Left lobe of liver (tissue), 2 donors: Measurements from ENCODE around the gene PIGC. TPM values are rescaled to one million over a fixed set of nuclear protein-coding genes. Genes with fewer than 3 reads are reported as not detected.
"Not testable (repeated sequence)": the region's sequence is repeated elsewhere in the genome, so short reads cannot be mapped to it uniquely, and the experiment has no call there.

Experiments
- ATAC-seq: fragments of 200-7000 bp; cut with Tn5 transposase; one replicate; pipeline ENCODE4 v1.9.1; 2020; ENCODE audit warnings: mild to moderate bottlenecking, moderate library complexity
- DNase-seq: peaks from one replicate; pipeline ENCODE4 v3.0.0-alpha.2; 2020; ENCODE audit warnings: low spot score
- total RNA-seq: library from RNA; stranded (reverse); gene quantifications from one replicate; pipeline ENCODE4 v1.2.1, GENCODE V29; 2021
- donor health status: DM: no; HTN: no; CAD: no; lungs with moderate emphysema.
- donor health status: DM: no; HTN: yes; CAD: no.

PIGC gene
- total RNA-seq, 1 donor from 2014 or later, result 7.6 TPM

DNA sequence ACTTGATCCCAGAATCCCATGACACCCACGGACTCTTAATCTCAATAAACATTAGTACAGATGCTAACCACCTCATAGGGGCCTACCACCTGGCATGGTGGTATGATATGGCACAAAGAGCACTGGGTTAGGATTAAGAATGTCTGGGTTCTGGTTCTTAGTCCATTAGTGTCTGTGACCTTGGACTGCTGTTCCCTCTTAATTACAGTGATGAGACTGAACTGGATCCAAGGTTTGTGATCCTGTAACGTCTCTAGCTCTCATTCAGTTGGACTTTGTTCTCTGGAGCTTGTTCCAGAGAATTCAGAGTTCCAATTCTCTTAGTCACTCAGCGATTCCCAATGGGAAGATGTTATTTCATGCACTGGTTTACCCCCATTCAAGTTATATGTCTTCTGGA, 23.6 kb upstream of the PIGC start:
- no peak for DNase-seq
- peak; percentile 70 for ATAC-seq

DNA sequence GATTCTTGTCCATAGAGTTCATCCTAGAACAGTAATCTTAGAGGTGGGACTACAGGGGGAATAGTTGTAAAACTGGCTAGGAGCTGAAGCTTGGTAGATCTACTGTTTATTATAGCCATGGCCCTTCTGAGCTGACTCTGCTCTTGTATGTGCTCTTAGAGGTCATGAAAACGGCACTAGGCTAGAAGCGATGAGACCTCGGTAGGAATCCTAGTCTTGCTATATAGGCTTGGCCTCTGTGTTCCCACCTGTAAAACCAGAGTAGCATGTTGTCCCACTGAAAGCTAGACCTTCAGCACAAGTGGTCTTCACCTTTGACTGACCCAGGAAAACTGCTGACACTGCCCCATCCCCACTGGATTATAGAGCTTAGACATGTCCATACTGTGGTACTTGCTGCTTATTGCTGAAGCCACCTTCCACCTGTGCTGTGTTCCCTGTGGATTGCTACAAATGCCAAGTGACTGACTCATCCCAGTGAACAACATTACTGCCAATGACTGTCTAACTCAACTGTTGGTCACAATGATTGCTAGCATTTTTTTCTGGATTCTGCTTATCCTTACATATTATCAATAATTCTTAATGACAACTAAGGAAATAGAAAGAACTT, 23.0 kb upstream of the PIGC start:
- DNase-seq (no peak), ATAC-seq (peak; percentile 29)

DNA sequence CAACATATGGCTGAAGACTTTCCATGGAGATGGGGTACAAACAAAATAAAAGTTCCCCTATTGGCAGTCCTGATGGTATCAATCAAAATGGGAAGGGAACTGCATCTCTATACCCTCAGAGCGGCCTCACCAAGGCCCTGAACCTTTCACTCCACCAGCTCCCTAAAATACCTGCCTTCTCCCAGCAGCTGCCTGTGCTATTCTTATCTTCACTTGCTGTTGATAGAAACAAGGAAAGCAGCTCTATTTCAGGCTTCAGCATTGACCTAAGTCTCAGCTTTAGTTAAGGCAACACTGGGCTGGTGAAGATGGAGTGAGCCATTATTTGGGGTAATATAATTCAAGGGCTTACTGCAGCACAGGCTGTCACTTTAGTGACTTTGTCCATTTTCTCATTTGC, 21.7 kb upstream of the PIGC start:
- no peak for ATAC-seq
- DNase-seq, result no peak

DNA sequence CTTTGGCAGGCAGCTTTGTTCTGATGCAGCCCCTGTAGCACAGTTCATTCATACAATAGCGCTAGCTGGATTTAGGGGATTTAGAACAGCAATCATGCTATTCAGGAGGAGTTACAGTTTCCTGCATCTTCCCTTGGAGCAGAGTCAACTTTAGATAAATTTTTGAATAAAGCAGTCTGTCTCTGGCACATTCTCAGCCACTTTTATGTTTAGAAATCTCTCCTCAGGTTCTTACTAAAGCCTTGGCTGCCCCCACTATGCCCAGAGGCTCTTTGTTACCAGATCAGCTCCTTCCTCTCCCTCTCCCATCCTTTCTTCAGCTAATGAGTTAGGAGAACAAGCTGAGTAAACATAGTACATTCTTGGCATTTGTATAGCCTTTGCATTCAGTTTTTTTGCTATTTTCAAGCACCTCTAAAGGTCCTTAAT, 17.0 kb upstream of the PIGC start:
- DNase-seq (no peak), ATAC-seq (no peak)

DNA sequence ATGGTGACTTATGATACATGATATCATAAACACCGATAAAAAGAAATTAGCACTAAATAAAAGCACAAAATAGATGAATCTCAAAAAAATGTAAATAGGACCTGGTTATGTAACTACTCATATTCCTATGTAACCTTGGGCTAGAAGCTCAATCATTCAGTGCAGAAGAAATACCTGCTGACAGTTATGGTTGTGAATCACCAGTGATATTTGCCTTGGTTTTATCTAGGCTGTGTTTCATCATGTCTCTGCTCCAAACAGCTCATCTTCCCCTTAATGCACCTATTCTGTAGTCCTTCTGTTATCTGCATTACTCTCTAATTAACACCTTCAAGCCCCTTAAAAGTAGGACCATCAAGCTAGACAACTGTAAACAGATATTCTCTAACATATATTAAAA, 16.3 kb upstream of the PIGC start:
- ATAC-seq, result no peak
- DNase-seq, result no peak

DNA sequence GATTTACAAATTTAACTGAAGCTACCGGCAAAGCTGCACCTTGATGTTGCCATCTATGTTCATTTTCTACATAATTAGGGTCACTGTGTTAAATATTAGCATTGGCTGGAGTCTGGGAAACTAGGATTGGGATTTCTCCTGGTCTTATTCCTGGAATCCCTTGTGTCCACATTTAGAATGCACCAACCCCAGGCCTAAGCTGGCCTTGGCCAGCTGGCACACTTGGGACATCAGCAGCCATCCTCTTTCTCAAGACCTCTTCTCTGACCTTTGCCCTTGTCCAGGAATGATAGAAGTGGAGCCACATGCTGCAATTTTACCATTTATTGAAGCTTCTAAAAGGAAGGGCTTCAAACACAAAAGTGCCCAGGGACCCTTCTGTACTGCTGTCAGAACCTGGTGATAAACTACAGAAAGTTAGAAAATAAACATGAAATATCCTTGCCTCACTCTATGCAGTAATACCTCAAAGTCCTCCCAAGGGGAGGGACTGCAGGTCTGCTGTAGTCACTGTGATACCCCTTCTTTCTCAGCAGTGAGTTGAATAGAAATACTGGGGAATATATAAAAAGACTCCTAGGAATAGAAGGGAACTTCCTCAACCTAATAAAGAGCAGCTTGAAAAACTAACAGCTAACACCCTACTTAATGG, 13.7 kb upstream of the PIGC start:
- peak; percentile 35 for ATAC-seq
- DNase-seq, result no peak

DNA sequence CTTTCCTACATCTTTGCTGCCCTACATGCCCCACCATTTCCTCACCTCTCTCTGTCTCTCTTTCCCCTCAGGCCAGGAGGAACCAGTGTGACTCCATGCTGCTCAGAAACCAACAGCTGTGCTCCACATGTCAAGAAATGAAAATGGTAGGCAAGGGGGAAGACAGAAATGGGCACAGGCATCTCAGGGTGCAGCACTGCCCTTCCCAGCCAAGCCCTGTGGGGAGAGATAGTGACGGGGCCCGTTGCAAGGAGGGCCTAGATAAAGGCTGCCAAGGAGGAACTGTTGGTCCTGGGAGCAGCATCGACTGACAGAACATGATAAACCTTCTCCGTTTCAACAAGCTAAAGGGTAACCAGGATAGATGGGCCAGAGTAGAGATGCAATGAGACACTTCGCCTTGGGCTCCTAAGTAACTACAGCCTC, 12.5 kb upstream of the PIGC start:
- DNase-seq, result no peak
- ATAC-seq, result no peak

DNA sequence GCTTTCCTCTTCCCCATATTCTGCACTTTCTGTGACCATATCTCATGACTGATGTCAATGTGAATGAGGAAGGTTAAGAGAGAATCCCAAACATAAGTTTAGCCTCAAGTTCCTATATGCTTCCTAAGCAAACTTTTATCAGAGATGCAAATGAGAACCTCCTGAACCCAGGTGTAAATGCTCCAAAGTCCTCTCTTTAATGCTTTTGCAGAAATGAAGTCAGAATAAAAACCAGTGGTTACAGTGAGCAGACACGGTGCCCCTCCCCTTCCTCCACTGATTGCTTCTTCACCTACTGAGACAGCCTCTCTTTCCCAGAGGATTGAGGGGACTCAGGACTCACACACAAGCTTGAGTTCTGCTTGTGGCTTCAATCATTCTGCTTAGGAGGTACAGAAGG, 11.6 kb upstream of the PIGC start:
- ATAC-seq (no peak), DNase-seq (no peak)

DNA sequence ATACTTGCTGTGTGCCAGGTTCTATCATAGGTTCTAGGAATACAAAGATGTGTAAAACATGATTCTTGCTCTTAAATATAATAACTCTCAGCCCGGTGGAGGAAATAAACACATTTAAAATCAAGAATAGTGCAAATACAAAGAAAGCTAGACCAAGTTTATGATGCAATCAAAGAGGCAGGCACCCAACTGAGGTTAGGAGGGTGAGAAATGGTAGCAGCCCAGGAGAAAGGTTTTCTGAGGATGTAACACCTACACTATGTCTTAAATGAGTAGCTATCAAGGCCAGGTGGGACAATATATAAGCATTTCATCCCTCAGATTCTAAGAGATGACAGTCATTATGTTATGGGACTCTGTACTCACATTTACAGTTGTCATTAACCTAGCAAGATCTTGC, 9.7 kb upstream of the PIGC start:
- no peak for ATAC-seq
- no peak for DNase-seq

DNA sequence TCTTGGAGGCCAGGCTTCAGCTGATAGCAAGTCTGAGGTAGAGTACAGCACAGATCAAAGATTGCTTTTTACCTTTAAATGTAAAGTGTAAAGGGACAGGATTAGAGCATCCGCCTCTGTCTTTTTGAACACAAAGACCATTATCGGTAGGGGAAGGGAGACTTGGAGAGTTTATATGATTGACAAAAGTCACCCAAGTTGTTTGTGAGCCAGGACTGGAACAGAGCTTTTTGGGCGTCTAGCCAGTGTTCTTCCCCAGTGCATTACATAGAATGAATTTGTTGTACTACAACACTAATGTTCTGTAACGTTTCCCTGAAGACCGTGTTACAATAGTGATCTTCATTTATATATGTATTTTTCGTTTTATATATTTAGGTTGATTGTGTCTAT, 9.3 kb upstream of the PIGC start:
- ATAC-seq (no peak), DNase-seq (no peak)

DNA sequence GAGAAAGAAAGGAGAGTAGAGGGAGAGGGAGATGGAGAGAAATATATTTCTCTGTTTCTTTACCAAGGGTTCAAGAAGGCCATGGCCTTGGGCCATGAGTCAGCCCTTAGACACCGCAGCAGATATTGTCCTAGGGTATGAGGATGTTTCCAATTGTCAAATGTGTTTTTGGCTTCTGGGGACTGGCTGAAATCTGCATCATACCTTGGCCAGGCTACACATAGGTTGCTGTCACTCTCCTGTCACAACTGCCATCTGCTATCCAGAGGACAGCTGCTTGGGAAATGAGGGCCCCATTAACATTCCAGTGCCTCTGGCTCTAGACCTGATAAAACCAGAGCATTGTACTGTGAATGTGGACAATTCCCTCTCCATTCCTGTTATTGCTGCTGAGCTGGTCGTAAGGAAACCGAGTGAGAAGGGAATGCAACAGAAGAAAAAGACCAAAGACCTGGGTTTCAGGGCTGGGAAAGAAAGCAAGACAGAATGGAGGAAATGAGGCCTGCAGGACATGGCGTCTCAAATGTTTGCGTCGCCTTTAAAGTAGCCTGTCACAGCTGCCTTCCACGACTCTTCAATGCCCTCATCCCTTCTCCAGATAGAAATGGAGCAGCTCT, 8.8 kb upstream of the PIGC start:
- ATAC-seq (no peak), DNase-seq (no peak)

DNA sequence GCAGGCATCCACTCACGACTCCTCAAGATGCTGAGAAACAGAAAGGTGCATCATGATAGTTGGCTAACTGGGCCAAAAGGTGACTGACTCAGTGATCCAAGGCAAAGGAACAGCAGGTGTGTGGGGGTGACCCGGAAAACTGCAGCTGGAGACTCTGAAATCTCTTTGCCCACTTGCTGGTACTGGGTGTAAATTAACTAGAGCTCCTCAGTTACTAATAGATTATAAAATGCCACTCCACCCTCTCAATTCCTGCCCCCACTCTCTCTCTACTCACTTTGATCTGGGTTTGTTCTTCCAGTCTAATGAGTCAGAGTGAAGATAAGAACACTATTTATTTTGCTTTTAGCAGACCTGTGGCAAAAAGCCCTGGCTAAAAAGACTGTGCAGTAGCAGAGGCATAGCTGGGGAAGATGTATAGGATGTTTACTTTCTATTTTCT, 7.2 kb upstream of the PIGC start:
- ATAC-seq (peak; percentile 42), DNase-seq (no peak)

DNA sequence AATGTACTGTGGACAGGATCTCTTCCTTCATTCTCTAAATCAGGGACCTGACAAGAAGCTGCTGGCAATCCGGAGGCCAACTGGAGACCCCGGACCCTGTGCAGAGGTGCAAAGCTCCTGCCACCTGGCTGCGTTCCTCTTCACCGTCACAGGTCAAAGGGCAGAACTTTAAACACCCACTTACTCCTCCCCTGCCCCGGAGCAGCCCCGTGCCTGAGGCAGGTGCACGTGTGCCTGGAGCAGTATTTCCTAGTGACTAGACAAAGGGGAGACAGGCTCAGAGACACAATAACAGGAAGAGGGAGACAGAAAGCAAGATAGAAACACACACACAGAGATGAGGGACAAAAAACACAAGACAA, 6.6 kb upstream of the PIGC start:
- ATAC-seq (peak; percentile 82), DNase-seq (peak; percentile 78)

DNA sequence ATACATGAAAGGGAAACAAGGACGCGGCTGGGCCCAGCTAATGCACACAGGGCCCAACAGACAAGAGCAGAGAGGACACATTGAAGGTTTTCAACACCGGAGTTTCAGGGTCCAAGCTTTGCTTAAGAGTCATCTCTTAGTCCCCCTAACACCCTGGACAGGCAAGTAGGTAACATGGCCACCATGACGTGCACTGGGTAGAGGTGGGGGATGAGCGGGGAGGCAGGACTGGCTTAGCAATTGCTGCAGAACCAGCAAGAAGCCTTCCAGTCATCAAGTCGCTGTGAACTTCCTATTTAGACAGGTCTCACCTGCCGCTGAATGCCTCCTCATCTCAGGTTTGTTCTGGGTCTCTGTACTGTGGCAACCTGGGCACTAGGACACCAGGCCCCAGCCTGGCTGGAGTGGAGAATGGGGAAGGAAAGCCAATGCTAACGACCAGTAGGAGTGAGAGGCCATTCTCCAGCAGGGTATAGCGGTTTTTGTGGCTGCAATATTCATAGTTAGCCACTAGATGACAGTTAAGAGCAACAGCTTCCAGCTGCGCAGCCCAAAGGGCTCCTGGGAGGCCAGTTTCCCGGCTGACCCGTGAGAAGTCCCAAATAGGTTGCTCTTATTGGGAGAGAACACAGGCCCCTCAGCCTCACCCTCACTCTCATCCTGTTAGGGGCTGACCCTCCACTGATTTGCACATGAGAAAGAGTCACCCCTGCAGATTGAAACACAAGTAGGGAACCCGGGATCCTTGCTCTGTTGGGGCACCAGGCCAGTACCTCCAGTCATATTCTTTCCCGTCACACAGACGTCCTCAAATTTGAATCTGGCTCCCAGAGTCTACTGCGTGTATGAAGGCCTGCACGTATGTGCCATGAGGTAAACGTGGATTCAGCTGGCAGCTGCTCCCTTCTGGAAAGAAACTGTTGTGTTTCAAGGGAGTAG, 6.0 kb upstream of the PIGC start:
- DNase-seq, result peak; percentile 67
- ATAC-seq, result peak; percentile 91

DNA sequence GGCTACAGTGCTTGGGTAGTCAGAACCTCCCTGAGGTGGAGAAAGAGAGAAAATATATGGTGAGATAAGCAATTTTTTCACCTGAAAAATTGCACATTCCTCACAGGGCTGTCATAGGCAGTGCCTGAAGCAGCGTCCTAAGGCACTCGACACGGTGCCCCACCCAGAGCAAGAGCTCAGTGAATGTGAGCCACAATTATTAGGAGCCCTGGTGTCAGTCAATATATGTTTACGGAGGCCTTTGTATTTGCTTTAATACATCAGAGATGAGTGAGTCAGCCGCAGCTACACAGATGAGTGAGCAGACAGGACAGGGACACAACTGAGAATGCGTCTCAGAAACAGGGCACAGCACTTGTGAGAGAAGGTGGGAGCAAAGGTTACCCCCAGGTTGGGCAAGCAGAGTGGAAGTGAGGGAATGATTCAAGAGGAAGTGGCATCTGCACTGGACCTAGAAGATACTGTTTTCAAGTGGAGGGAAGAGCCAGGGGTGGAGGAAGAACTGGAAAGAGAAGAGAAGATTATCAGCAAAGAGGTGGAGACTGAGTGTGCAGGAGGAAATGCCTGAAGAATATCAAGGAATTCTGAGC, 5.2 kb upstream of the PIGC start:
- ATAC-seq, result no peak
- no peak for DNase-seq

DNA sequence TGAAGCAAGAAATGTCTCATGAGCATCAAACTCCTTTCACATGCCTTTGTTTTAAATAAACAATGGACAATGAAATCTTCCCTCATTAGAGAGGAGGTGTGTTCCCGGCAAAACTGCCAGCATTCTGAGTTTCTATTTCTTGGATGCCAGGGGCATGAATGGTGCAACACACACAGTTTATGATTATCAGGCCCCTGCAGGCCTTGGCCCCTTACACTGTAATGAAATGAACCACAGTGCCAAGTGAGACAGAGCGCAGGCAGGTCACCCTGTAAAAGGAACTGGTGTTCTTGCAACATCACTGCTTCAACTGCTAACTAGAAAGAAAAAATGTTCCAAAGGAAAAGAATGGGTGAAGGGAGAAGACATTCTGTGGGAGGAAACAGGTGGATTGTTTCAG, 3.8 kb upstream of the PIGC start:
- ATAC-seq (no peak), DNase-seq (no peak)

DNA sequence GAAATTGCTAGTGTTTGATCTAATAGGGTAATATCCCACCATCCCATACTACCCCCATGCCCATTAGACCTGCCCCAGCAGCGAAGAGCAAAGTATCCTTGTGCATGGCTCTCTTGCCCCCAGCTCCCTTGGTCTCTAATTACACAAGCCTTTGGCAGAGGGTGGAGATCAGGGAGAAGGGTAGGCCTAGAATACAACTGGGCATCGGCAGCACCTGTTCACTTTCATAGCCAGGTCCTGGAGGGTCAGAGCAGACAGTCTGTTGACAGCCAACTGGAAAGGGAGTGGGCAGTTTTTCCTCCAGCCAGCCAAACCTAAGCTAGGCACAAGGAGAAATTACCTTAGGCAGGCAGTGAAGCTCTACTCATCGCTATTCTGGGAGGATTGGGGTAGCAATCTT, 2.7 kb upstream of the PIGC start:
- DNase-seq (no peak), ATAC-seq (no peak)

DNA sequence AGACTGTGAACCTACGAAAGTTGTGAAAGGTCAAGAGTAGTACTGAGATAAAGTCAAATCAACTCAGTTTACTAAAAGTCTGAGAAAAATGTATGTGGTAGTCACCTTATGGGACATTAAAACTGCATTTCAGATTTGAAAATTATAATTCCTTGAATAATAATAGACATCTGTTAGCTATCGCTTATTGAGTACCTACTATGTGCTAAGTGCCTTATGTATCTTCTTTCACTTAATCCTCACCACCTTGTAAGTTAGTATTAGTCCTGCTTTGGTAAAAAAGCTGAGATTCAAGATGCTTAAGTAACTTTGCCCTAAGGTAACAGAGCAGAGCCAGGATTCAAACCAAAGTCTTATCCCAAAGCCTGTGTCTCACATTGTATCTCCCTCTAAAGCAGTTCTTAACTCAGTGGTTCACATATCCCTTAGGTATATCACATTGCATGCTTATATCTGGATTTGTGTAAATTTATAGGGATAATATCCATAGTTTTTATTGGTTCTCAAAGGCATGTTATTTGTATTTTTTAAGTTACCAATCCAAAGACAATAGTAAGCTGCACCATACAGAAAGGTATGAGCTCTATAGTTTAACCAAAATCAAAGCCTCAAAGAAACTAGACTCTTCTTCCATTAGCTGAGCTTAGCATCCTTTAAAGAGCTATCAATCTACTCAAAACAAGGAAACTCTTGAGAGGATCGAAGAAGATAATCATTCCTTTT, 865 bp downstream of the PIGC start:
- no peak for ATAC-seq
- DNase-seq, result no peak

DNA sequence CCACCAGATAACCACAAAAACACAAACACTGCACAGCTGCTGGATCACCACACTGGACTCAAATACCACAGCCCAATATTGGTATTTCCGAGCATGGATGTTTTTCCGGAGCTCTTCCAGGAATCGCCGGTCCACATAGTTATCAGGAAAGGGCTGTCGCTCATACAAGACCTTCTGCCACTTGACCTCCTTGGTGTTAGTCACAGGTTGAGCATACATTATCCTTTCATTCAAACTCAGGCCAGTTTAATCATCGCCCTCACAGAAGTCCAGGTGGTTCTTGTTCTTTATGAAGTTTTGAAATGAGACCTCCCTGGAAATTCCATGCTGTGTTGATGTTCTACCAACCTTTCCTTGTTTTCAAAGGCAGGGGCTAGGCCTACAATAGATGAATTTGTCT, 1.5 kb downstream of the PIGC start:
- ATAC-seq, result no peak
- DNase-seq, result no peak

DNA sequence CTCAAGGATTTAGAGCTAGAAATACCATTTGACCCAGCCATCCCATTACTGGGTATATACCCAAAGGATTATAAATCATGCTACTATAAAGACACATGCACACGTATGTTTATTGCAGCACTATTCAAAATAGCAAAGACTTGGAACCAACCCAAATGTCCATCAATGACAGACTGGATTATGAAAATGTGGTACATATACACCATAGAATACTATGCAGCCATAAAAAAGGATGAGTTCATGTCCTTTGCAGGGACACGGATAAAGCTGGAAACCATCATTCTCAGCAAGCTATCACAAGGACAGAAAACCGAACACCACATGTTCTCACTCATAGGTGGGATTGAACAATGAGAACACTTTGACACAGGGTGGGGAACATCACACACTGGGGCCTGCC, 6.7 kb downstream of the PIGC start:
- not testable (repeated sequence) for ATAC-seq, DNase-seq
